ENCODE data around the gene RPL36A. TPM values are rescaled to one million over a fixed set of nuclear protein-coding genes. Genes with fewer than 3 reads are reported as not detected.
A peak's percentile ranks its signal among the peaks of the same experiment; 100 is the strongest.

Gene RPL36A
- total and polyA plus RNA-seq, 4 donors, result 166 to 1,311 (median 508) TPM

DNA sequence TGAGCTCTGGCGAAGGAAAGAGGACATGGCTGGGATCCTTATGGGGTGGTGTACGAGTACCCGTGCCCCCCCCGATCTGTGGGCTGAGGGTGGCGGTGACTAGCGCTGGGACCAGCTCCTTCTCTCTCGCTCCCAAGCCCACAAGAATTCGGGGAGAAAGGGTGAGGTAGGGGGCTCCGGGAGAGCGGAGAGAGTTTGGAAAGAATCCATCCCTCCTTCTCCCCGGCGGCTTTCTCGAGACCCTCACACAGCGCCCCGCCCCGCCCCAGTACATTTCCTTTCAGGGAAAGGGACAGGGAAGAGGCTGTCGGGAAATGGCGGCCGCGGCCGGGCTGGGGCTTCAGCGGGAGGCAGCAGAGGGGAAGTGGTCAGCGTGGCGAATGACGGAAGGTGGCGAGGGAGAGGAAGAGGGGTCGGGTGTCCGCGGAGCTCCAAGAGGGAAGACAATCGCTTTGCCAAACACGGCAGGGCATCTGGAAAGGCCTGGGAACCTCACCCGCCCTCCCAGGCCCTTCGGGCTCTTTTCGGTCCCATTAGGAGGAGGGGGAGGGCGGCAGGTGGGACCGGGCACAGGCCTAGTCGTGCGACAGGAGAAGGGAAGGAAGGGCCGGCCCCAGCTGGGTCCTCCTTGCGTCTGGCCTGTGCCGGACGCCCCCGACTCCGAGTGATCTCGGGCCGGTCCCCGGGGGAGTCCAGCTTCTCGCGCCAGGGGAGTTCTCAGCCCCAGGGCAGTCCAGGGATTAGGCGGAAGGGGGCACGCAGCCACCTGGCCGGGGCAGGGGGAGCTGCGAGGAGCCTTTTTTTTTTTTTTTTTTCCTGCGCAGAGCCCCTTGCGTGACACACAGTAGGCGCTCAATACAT lies 27.4 kb downstream of the RPL36A start:
- no peaks in the 10 kb centered on the region for H3K9me3 ChIP-seq (ENCODE audit: control insufficient read depth, insufficient read depth, low read length)
- 19% methylated on average over 40 of the region's 56 CpGs for WGBS (ENCODE audit: insufficient coverage)
- H3K4me1 ChIP-seq (ENCODE audit: control insufficient read depth, insufficient read depth, low read length), result peaks cover 13% of the 10 kb centered on the region
- peak overlapping the region; percentile 81 for H3K27ac ChIP-seq (ENCODE audit: low read depth, low read length)
- peak in 3 of 6 donors; percentile 39 to 87 (median 87) for DNase-seq (ENCODE audit: low read depth in 4 of 6, low spot score in 6 of 6)
- peak overlapping the region; percentile 63 for H3K4me3 ChIP-seq (ENCODE audit: low read depth, low read length)
- no peaks in the 10 kb centered on the region for H3K36me3 ChIP-seq (ENCODE audit: control insufficient read depth, insufficient read depth, low read length)
- H3K27me3 ChIP-seq (ENCODE audit: control insufficient read depth, insufficient read depth, low read length), result peaks cover 10% of the 10 kb centered on the region

DNA sequence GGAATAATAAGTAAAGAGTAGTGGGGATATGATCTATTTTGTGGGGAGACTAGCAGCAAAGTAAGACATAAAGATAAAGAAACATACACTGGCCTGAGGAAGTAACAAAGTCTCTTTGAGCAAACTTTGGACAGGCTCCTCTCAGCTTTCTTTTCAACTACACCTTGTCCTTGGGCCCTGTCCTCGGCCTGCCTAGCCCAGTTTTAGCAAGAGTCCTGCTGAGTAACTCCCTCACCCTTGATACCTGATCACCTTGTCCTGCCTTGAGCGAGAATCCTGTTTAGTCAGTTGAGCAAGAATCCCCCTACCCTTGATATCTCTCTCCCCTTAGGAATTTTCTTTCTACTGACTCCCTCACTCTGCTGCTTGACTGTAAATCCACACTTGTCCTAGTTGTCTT lies 28.7 kb downstream of the RPL36A start:
- Histone ChIP-seq H3K27me3 (ENCODE audit: control insufficient read depth, insufficient read depth, low read length) (peaks cover 10% of the 10 kb centered on the region), H3K36me3 (ENCODE audit: control insufficient read depth, insufficient read depth, low read length) (no peaks in the 10 kb centered on the region), H3K27ac (ENCODE audit: low read depth, low read length) (no peak overlapping the region), H3K4me3 (ENCODE audit: low read depth, low read length) (no peak overlapping the region), H3K4me1 (ENCODE audit: control insufficient read depth, insufficient read depth, low read length) (peaks cover 13% of the 10 kb centered on the region), H3K9me3 (ENCODE audit: control insufficient read depth, insufficient read depth, low read length) (no peaks in the 10 kb centered on the region)
- WGBS (ENCODE audit: insufficient coverage), result 60% methylated on average over 2 of the region's 2 CpGs
- no peak for DNase-seq (ENCODE audit: low read depth in 4 of 6, low spot score in 6 of 6)

GRCh38 chrX:101427954-101428353 lies 37.1 kb downstream of the RPL36A start:
- H3K27me3 ChIP-seq (ENCODE audit: control insufficient read depth, insufficient read depth, low read length), result no peaks in the 10 kb centered on the region
- no peak overlapping the region for H3K4me3 ChIP-seq (ENCODE audit: low read depth, low read length)
- WGBS (ENCODE audit: insufficient coverage), result no CpG with 5 or more reads among the region's 2 CpGs
- no peaks in the 10 kb centered on the region for H3K36me3 ChIP-seq (ENCODE audit: control insufficient read depth, insufficient read depth, low read length)
- no peak overlapping the region for H3K27ac ChIP-seq (ENCODE audit: low read depth, low read length)
- no peaks in the 10 kb centered on the region for H3K9me3 ChIP-seq (ENCODE audit: control insufficient read depth, insufficient read depth, low read length)
- no peaks in the 10 kb centered on the region for H3K4me1 ChIP-seq (ENCODE audit: control insufficient read depth, insufficient read depth, low read length)
- no peak for DNase-seq (ENCODE audit: low read depth in 4 of 6, low spot score in 6 of 6)

DNA sequence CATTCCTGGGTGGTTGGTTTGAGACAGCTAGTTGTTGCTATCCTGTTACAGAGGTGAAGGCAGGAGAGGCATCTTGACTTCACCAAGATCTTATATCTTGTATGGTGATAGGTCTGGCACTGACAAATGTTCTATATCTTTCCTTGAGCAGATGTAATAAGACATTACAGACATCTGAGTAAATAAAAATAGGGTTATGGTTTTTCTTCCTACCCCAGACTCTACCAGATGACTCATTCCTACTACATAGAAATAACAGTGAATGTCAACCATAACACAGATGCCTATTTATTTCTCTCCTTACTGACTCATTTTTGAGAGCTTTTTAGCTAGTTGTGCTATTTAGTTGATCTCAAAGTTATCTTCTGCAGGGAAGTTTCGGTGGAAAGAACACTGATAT lies 39.1 kb downstream of the RPL36A start:
- no peak overlapping the region for H3K4me3 ChIP-seq (ENCODE audit: low read depth, low read length)
- no peak for DNase-seq (ENCODE audit: low read depth in 4 of 6, low spot score in 6 of 6)
- WGBS (ENCODE audit: insufficient coverage), result no CpG with 5 or more reads among the region's 1 CpG
- H3K27me3 ChIP-seq (ENCODE audit: control insufficient read depth, insufficient read depth, low read length), result no peaks in the 10 kb centered on the region
- H3K36me3 ChIP-seq (ENCODE audit: control insufficient read depth, insufficient read depth, low read length), result no peaks in the 10 kb centered on the region
- no peaks in the 10 kb centered on the region for H3K4me1 ChIP-seq (ENCODE audit: control insufficient read depth, insufficient read depth, low read length)
- no peaks in the 10 kb centered on the region for H3K9me3 ChIP-seq (ENCODE audit: control insufficient read depth, insufficient read depth, low read length)
- H3K27ac ChIP-seq (ENCODE audit: low read depth, low read length), result no peak overlapping the region

- Histone ChIP-seq H3K9me3 (ENCODE audit: control insufficient read depth, insufficient read depth, low read length) (no peaks in the 10 kb centered on the region), H3K27me3 (ENCODE audit: control insufficient read depth, insufficient read depth, low read length) (no peaks in the 10 kb centered on the region), H3K27ac (ENCODE audit: low read depth, low read length) (no peak overlapping the region), H3K4me1 (ENCODE audit: control insufficient read depth, insufficient read depth, low read length) (no peaks in the 10 kb centered on the region), H3K4me3 (ENCODE audit: low read depth, low read length) (no peak overlapping the region), H3K36me3 (ENCODE audit: control insufficient read depth, insufficient read depth, low read length) (no peaks in the 10 kb centered on the region)
- WGBS (ENCODE audit: insufficient coverage), result 63% methylated on average over 1 of the region's 2 CpGs
- DNase-seq (ENCODE audit: low read depth in 4 of 6, low spot score in 6 of 6), result no peak
Observed at GRCh38 chrX:101430457-101431078, 39.8 kb downstream of the RPL36A start.

DNA sequence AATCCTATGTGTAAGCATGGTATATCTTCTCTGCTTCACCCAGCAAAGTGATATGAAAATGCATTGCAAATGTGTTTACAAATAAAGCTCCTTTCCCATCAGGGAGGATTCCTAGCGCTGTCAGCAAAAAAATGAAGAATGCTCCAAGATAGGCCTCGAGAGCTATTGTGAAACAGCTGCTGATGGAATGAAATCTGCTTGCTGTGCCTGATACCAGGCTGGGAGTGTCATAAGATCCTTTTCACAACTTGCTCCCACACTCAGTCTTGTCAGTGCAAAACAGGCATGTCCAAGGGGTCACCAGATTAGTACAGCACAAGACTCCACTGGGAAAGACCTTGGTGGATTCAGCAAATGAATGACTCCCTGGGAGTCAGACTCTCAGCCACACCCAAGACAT lies 51.3 kb downstream of the RPL36A start:
- no peak for DNase-seq (ENCODE audit: low read depth in 4 of 6, low spot score in 6 of 6)
- Histone ChIP-seq H3K27ac (ENCODE audit: low read depth, low read length) (no peak overlapping the region), H3K4me1 (ENCODE audit: control insufficient read depth, insufficient read depth, low read length) (no peaks in the 10 kb centered on the region), H3K27me3 (ENCODE audit: control insufficient read depth, insufficient read depth, low read length) (no peaks in the 10 kb centered on the region), H3K36me3 (ENCODE audit: control insufficient read depth, insufficient read depth, low read length) (no peaks in the 10 kb centered on the region), H3K9me3 (ENCODE audit: control insufficient read depth, insufficient read depth, low read length) (no peaks in the 10 kb centered on the region), H3K4me3 (ENCODE audit: low read depth, low read length) (no peak overlapping the region)
- WGBS (ENCODE audit: insufficient coverage), result 56% methylated on average over 1 of the region's 2 CpGs

Other genes starting within 250 kb of the RPL36A start
- 1 to 10 TPM; 4.2 to 9.8 TPM for gene DRP2, start 171.2 kb upstream of the RPL36A start, total RNA-seq
- 10 to 100 TPM in 1 of 2 donors, 1 to 10 TPM in 1; 9.8 to 11.1 TPM for gene DRP2, start 171.2 kb upstream of the RPL36A start, polyA plus RNA-seq (ENCODE audit: insufficient read length in 2 of 2)
- under 1 TPM; 0.20 to 0.72 TPM for gene TAF7L, start 99.7 kb upstream of the RPL36A start, total RNA-seq
- gene TAF7L, start 99.7 kb upstream of the RPL36A start, polyA plus RNA-seq (ENCODE audit: insufficient read length in 2 of 2), result under 1 TPM; 0.24 TPM
- 1 to 10 TPM; 4.2 to 5.7 TPM for gene TIMM8A, start 42.3 kb upstream of the RPL36A start, total RNA-seq
- gene TIMM8A, start 42.3 kb upstream of the RPL36A start, polyA plus RNA-seq (ENCODE audit: insufficient read length in 2 of 2), result 10 to 100 TPM; 14.4 to 14.7 TPM
- 1 to 10 TPM; 4.1 to 7.3 TPM for gene BTK, start 4.8 kb upstream of the RPL36A start, total RNA-seq
- gene BTK, start 4.8 kb upstream of the RPL36A start, polyA plus RNA-seq (ENCODE audit: insufficient read length in 2 of 2), result 1 to 10 TPM; 4.1 to 6.2 TPM
- 10 to 100 TPM; 21.4 to 32.7 TPM for gene GLA, start 16.9 kb downstream of the RPL36A start, total RNA-seq
- gene GLA, start 16.9 kb downstream of the RPL36A start, polyA plus RNA-seq (ENCODE audit: insufficient read length in 2 of 2), result 10 to 100 TPM; 29.1 to 29.5 TPM
- gene HNRNPH2, start 17.2 kb downstream of the RPL36A start, total RNA-seq, result 10 to 100 TPM; 63.7 to 75.1 TPM
- gene HNRNPH2, start 17.2 kb downstream of the RPL36A start, polyA plus RNA-seq (ENCODE audit: insufficient read length in 2 of 2), result 100 to 1,000 TPM in 1 of 2 donors, 10 to 100 TPM in 1; 96.5 to 111 TPM
- 10 to 100 TPM; 15.9 to 16.6 TPM for gene ARMCX4, start 94.4 kb downstream of the RPL36A start, total RNA-seq
- gene ARMCX4, start 94.4 kb downstream of the RPL36A start, polyA plus RNA-seq (ENCODE audit: insufficient read length in 2 of 2), result 10 to 100 TPM; 26.1 to 29.8 TPM
- 10 to 100 TPM; 54.4 to 60.0 TPM for gene ARMCX1, start 159.5 kb downstream of the RPL36A start, total RNA-seq
- gene ARMCX1, start 159.5 kb downstream of the RPL36A start, polyA plus RNA-seq (ENCODE audit: insufficient read length in 2 of 2), result 10 to 100 TPM; 57.8 to 60.6 TPM
- gene ARMCX6, start 227.0 kb downstream of the RPL36A start, total RNA-seq, result 10 to 100 TPM; 33.3 to 74.4 TPM
- 10 to 100 TPM; 61.2 to 64.5 TPM for gene ARMCX6, start 227.0 kb downstream of the RPL36A start, polyA plus RNA-seq (ENCODE audit: insufficient read length in 2 of 2)
- gene ARMCX3, start 232.1 kb downstream of the RPL36A start, total RNA-seq, result 100 to 1,000 TPM in 1 of 2 donors, 10 to 100 TPM in 1; 89.8 to 114 TPM
- gene ARMCX3, start 232.1 kb downstream of the RPL36A start, polyA plus RNA-seq (ENCODE audit: insufficient read length in 2 of 2), result 100 to 1,000 TPM; 110 to 142 TPM